Stimulated activated CD8-positive, alpha-beta memory T cell treated with anti-CD3 and anti-CD28 coated beads, Interleukin-7, amount 100 ng/mL, for 4 hours (primary cell): Measurements from ENCODE around the gene MEIKIN.

Experiments
- DNase-seq, 2 donors: peaks; one replicate each; pipeline ENCODE4 v3.0.0-alpha.2; 2020; ENCODE audit warnings: low read depth in 2 of 2

MEIKIN gene

GRCh38 chr5:131769961-131770360 is 175.5 kb downstream of the MEIKIN start:
- no peak for DNase-seq

GRCh38 chr5:131769336-131769735 is 176.1 kb downstream of the MEIKIN start:
- DNase-seq: no peak

DNA sequence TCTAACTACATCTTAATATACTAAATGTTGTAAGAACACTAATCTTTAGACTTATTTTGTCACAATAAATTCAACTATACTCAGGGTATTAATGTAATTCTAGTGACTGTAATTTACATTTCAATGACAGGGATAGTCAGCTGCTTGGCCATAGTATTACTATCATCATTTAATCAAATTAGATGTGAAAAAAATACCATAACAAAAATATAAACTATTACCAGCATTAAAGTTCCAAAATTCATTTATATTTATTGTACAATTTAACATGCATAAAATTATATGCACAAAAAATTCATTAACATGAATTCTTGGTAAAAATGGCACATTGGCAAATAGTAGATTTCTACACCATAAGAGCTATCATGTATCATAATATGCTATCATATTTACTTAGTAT is 177.6 kb downstream of the MEIKIN start:
- no peak for DNase-seq

DNA sequence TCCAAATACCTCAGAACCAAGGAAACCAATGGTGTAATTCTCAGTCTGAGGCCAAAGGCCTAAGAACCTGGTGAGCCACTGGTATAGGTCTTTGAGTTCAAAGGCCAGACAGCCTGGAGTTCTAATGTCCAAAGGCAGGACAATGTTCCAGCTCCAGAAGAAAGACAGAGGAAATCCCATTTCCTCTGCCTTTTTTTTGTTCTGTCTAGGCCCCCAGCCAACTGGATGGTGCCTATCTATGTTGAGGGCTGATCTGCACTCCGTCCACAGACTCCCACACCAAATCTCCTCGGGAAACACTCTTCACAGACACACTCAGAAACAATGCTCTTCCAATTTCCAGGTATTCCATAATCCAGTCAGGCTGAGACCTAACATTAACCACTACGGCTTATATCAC is 178.8 kb downstream of the MEIKIN start:
- no peak for DNase-seq

DNA sequence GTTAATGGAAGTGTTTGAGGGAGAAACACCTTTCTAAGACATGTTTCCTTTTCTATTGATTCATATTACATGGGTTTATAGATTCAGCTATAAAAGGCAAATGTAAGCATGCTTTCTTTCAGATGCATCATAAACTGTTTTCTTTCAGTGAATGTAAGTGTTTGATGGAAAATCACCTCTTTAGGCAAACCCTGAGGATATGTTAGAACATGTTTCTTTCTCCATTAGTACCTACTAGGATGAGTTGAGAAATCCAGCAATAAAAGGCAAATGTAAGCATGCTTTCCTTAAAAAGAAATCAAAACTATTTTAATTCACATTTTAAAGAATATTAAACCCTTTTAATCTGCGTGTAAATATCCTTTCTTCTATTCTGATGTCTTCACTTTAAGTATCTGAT is 180.2 kb downstream of the MEIKIN start:
- no peak for DNase-seq

GRCh38 chr5:131763968-131764367 is 181.5 kb downstream of the MEIKIN start:
- no peak for DNase-seq

DNA sequence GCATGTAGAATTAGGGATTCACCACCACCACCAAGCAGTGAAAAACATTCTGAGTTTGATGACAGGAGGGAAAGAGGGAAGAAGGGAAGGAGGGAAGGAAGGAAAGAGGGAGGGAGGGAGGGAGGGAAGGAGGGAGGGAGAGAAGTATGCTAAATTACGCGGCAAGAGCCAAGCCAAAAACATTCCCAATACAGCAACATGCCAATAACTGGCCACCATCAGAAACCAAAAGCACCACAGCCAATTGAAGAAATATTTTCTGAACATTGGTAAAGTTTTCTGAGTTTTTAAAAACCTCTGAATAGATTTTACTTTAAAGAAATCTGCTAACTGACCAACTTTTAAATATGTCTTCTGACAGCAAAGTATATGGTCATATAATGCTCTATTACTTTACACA is 184.7 kb downstream of the MEIKIN start:
- no peak for DNase-seq

- no peak for DNase-seq
These were observed 185.8 kb downstream of the MEIKIN start for GRCh38 chr5:131759704-131760103.

DNA sequence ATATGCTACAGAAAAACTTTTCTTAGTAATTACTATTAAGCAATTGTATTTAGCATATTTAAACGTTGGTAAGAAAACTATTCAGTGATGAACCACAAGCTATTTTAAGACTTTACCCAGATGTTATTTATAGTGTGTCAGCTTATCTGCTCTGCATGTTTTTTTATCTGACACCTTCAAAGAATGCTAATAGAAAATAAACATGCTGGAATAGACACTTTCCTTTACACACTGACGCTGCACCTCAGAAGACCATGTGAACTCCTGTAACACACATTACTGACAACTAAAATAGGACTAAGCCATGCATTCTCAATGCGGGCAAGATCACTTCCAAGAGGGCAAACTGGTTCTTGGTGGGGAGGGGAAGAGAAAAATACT is 187.0 kb downstream of the MEIKIN start:
- no peak for DNase-seq

- DNase-seq: no peak
These were observed 187.5 kb downstream of the MEIKIN start for GRCh38 chr5:131757830-131758519.
